OCI-LY3 (cell line): ENCODE data around the gene RPS14.

ENCODE experiments used
- EZH2phosphoT487 ChIP-seq: fragments of 200-600 bp; shearing (Covaris generic); IDR thresholded peaks from 2 replicates; pipeline ENCODE4 v1.6.1; 2018; ENCODE audit warnings: antibody characterized with exemption, mixed run types, low read depth
- TF ChIP-seq, protein P1 (sequence below): fragments of 200-600, 300-600 bp; sonication (generic); IDR thresholded peaks from 2 replicates; pipeline ENCODE4 v1.5.1; 2014; ENCODE audit warnings: antibody characterized with exemption, low read length, low read depth

DNA sequence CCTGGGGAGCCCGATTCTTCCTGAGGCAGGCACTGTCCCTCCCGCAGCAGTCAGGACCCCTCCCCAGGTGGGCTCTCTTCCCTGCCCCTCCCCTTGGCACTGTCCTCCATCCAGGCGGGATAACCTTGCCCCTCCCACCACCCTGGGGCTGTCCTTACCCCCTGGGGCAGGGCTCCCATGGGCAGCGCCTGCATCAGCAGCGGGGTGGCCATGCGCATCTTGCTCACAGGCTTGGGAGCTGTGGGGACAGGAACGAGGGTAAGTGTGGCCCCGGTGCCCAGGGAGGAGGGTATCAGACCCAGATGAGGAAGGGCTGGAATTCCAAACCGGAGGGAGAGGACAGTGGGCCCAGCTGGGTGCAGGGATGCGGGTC is 42.8 kb downstream of the RPS14 start:
- TF ChIP-seq EZH2phosphoT487 = no peak
- TF ChIP-seq, protein P1, sequence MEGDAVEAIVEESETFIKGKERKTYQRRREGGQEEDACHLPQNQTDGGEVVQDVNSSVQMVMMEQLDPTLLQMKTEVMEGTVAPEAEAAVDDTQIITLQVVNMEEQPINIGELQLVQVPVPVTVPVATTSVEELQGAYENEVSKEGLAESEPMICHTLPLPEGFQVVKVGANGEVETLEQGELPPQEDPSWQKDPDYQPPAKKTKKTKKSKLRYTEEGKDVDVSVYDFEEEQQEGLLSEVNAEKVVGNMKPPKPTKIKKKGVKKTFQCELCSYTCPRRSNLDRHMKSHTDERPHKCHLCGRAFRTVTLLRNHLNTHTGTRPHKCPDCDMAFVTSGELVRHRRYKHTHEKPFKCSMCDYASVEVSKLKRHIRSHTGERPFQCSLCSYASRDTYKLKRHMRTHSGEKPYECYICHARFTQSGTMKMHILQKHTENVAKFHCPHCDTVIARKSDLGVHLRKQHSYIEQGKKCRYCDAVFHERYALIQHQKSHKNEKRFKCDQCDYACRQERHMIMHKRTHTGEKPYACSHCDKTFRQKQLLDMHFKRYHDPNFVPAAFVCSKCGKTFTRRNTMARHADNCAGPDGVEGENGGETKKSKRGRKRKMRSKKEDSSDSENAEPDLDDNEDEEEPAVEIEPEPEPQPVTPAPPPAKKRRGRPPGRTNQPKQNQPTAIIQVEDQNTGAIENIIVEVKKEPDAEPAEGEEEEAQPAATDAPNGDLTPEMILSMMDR = no peak
